LNCAP (cell line): ENCODE measurements around the gene NTM.

Experiments
- TF ChIP-seq, protein P1 (sequence below): fragments of 450-650 bp; IDR thresholded peaks from 2 replicates; pipeline ENCODE4 v1.5.1; 2017; ENCODE audit warnings: mild to moderate bottlenecking

The NTM gene

DNA sequence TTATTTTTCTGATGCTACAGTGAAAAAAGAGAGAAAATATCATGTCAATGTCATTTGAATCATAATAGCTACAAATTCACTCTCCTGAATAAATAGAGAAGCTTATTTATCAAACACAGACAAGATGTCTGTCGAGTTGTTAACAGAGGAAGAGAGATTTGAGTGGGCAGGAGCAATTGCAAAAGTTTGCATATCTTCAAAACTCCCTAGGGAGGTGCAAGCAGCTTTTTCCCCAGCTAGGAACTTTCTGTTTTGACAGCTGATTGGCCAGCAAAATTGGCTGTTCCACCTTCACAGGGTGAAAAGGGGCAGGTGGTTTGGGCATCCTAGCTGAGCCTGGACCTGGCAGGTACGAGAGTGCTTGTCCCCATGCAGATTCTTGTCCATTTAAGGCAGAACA is 98.2 kb downstream of the NTM start:
- TF ChIP-seq, protein P1, sequence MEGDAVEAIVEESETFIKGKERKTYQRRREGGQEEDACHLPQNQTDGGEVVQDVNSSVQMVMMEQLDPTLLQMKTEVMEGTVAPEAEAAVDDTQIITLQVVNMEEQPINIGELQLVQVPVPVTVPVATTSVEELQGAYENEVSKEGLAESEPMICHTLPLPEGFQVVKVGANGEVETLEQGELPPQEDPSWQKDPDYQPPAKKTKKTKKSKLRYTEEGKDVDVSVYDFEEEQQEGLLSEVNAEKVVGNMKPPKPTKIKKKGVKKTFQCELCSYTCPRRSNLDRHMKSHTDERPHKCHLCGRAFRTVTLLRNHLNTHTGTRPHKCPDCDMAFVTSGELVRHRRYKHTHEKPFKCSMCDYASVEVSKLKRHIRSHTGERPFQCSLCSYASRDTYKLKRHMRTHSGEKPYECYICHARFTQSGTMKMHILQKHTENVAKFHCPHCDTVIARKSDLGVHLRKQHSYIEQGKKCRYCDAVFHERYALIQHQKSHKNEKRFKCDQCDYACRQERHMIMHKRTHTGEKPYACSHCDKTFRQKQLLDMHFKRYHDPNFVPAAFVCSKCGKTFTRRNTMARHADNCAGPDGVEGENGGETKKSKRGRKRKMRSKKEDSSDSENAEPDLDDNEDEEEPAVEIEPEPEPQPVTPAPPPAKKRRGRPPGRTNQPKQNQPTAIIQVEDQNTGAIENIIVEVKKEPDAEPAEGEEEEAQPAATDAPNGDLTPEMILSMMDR = no peak

DNA sequence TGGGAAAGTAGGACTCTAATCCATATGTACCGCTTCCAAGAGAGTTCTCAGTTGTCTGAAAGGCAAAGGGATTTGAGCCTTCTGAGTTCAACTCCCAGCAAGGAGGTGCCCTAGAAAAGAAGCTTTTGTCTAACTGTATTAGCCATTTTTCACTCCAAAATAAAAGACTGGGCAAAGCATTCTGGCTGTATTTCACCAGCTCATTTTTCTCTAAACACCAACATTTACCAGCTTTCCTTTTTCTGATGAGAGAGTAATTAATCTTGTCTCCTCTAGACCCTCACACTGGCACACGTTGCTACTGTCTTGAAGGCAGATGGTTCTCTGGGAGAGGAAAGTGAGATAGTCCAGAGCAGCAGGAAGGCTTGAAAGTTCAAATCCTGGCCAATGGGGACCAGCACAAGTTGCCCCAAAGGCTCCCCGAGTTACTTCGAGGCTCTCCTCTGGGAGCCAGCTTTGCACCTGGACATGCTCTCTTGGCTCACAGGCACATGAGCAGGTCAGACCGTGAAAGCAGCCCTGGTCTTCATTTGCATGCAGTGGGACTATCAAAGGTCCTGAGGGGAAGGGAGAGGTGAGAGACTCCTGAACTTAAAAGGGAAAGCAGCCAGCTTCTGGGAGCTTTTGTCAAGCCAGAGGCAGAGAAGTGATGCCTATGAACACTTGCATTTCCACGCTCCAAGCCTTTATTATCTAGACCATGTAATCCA is 100.0 kb downstream of the NTM start:
- TF ChIP-seq, protein P1 = no peak

DNA sequence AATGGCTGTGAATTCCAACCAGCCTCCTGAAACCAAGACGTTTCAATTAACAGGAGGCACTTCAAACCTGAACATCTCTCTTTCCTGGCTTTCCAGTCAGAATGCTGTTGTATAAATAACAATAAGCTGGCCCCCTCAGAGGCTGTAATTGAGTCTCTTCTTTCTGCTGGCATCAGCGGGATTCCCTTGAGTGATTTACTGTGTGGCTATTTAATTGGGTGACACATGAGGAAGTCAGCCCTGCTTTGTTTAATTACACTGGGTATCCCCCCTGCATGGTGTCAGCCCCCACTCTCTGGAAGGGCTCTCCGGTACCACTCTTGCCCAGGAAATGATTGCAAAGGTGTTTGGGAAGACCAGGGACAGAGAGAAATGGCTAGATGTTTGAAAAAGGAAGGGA is 101.6 kb downstream of the NTM start:
- TF ChIP-seq, protein P1 = no peak

DNA sequence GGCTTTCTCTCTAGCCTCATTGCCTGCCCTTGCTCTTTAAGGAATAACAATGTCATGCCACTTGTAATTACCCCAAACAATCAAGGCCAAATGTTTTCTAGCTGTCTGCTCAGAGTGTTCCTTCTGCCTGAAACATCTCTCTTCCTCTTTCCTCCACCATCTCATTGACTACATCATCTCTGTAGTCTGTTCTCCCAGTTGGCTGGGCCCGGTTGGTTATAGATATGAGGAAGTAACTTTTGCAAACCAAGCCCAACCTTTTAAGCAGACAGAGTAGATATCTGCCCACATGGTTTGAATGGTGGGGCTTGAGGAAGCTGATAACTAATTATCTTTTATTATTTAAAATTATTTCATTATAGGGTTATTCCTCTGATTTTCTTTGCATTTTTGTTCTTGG is 104.5 kb downstream of the NTM start:
- TF ChIP-seq, protein P1 = no peak

DNA sequence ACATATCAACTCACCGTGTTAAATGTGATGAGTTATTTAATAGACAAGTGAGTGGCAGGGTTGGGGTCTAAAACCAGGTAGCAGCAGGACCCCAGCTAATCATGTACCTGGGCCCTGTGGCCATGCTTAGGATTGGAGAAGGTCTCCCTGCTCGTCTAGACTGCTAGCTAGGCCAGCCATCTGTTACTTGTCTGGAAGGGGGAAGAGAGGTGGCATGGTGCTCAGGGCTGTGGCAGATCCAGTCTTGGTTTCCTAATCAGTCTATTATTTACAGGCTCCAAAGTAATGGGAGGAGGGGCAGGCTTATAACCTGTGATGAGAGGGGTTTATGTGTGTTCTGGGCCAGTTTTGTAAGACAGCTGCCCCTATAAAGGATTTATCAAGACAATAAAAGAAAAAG is 105.9 kb downstream of the NTM start:
- TF ChIP-seq, protein P1 = no peak

DNA sequence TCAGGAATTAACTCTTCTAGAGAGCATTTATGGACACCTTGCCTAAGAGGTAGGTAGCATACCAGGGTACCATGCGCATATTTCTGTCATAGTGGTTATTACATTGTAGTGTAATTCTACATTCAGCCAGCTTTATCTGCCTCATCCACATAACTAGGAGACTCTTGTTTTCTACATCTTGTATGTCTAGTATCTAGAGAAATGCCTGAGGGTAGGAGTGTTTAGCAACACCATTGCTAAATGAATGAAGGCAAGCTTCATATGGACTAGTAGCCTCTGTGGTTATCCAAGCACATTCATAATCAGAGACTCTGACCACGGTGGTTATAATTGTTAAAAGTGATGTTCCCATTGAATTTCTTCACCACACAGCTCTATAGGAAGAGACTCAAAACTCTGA is 107.9 kb downstream of the NTM start:
- TF ChIP-seq, protein P1 = no peak

DNA sequence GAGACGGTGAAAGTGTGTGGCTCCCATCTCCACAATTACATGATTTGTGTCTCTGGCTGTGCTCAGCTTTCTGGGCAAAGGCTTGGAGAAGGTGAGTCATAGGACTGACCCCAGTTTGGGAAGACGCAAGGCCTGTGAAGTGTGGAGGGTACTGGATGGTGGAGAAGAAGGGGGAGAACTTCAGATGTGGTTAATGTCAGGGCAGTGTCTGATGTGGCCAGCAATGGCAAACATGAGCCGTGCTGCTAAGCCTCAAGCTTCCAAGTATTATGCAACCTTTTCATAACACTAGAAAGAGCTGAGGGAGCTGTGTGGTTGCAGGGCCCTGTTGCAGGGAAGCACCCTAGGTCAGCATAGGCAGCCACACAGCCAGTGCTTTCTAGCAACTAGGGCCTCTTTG is 110.9 kb downstream of the NTM start:
- TF ChIP-seq, protein P1 = no peak

DNA sequence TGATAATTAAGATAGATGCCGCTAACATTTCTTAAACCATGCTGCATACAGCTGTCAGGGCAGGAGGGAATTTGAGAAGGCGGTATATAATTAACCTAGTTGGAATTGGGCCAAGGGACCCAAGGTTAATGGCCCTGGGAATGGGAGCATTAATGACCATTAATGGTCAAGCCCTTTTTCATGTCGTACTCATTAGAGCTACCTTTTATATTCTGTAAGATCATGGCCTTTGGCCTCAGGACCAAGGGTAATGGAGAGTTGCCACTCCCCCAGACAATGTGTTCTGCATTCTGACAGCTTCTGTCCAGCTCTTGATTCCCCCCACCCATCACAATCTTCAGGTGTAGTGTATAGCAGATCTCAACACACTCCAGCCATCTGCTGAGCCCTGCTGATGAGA is 111.6 kb downstream of the NTM start:
- TF ChIP-seq, protein P1 = no peak
